Activated T-cell treated with anti-CD3 and anti-CD28 coated beads for 24 hours (primary cell): ENCODE data around the gene PHRF1.

Experiments used
- DNase-seq: peaks from one replicate; pipeline ENCODE4 v3.0.0-alpha.2; 2020; ENCODE audit warnings: low read depth

The PHRF1 gene

GRCh38 chr11:575313-575995, 816 bp upstream of the PHRF1 start:
- no peak for DNase-seq

- DNase-seq = no peak
These were observed 741 bp downstream of the PHRF1 start for GRCh38 chr11:576811-577610.

GRCh38 chr11:577611-577894, 1.3 kb downstream of the PHRF1 start:
- DNase-seq = no peak

- DNase-seq = no peak
These were observed 2.2 kb downstream of the PHRF1 start for GRCh38 chr11:578276-579035.

- DNase-seq = no peak
These were observed 3.7 kb downstream of the PHRF1 start for GRCh38 chr11:579830-580601.

- DNase-seq = no peak
These were observed 5.1 kb downstream of the PHRF1 start for GRCh38 chr11:581342-581741.

GRCh38 chr11:581752-582151, 5.5 kb downstream of the PHRF1 start:
- no peak for DNase-seq

- no peak for DNase-seq
These were observed 8.0 kb downstream of the PHRF1 start for GRCh38 chr11:584287-584686.

- no peak for DNase-seq
These were observed 10.4 kb downstream of the PHRF1 start for GRCh38 chr11:586376-587316.

GRCh38 chr11:587546-587945, 11.3 kb downstream of the PHRF1 start:
- DNase-seq = no peak

GRCh38 chr11:587978-588380, 11.7 kb downstream of the PHRF1 start:
- peak; percentile 55 for DNase-seq

GRCh38 chr11:589798-590197, 13.5 kb downstream of the PHRF1 start:
- DNase-seq = no peak

- no peak for DNase-seq
These were observed 14.7 kb downstream of the PHRF1 start for GRCh38 chr11:590997-591396.

GRCh38 chr11:592501-592900, 16.2 kb downstream of the PHRF1 start:
- DNase-seq = no peak

- DNase-seq = no peak
These were observed 16.6 kb downstream of the PHRF1 start for GRCh38 chr11:592918-593317.

GRCh38 chr11:593347-593746, 17.1 kb downstream of the PHRF1 start:
- no peak for DNase-seq

- no peak for DNase-seq
These were observed 19.1 kb downstream of the PHRF1 start for GRCh38 chr11:595400-595799.

- DNase-seq = no peak
These were observed 20.1 kb downstream of the PHRF1 start for GRCh38 chr11:596374-596773.

- no peak for DNase-seq
These were observed 21.0 kb downstream of the PHRF1 start for GRCh38 chr11:597166-597725.

GRCh38 chr11:598005-598680, 21.9 kb downstream of the PHRF1 start:
- no peak for DNase-seq
